HL-60 (cell line): ENCODE data around the gene LGR6.

Source experiments
- GABPA ChIP-seq: IDR thresholded peaks from 2 replicates; pipeline ENCODE4 v1.6.1; 2012; ENCODE audit warnings: low read depth
- POLR2AphosphoS5 ChIP-seq: IDR thresholded peaks from 2 replicates; pipeline ENCODE4 v1.6.1; 2012; ENCODE audit warnings: low read depth
- SPI1 ChIP-seq: IDR thresholded peaks from 2 replicates; pipeline ENCODE4 v1.6.1; 2012; ENCODE audit warnings: low read depth, mild to moderate bottlenecking, borderline replicate concordance
- TF ChIP-seq, protein P1 (sequence below): IDR thresholded peaks from one replicate; pipeline ENCODE4 v1.5.1; 2011; ENCODE audit warnings: low read length, control low read depth, inconsistent platforms; ENCODE audit not compliant: insufficient read depth
- TF ChIP-seq, protein P2 (sequence below): IDR thresholded peaks from 2 replicates; pipeline ENCODE4 v1.6.1; 2012; ENCODE audit warnings: low read depth; ENCODE audit not compliant: insufficient replicate concordance

DNA sequence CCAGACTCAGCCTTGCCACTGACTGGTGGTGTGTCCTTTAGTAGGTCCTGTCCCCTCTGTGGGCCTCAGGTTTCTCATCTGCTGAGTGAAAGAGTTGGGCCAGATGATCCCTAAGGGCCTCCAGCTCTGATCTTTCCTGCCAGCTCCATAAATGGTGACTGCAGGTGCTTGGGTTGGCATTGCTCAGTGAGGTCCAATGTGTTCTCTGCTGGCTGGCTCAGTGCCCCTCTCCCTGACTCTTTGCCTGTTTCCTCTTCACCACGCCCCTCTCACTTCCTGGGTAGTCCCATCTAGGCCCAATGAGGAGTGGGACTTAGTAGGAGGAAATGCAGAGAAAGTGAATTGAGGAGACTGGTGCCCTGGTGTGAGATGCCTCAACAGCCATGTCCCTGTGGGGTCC lies 111.6 kb downstream of the LGR6 start:
- TF ChIP-seq, protein P1, sequence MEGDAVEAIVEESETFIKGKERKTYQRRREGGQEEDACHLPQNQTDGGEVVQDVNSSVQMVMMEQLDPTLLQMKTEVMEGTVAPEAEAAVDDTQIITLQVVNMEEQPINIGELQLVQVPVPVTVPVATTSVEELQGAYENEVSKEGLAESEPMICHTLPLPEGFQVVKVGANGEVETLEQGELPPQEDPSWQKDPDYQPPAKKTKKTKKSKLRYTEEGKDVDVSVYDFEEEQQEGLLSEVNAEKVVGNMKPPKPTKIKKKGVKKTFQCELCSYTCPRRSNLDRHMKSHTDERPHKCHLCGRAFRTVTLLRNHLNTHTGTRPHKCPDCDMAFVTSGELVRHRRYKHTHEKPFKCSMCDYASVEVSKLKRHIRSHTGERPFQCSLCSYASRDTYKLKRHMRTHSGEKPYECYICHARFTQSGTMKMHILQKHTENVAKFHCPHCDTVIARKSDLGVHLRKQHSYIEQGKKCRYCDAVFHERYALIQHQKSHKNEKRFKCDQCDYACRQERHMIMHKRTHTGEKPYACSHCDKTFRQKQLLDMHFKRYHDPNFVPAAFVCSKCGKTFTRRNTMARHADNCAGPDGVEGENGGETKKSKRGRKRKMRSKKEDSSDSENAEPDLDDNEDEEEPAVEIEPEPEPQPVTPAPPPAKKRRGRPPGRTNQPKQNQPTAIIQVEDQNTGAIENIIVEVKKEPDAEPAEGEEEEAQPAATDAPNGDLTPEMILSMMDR: no peak
- TF ChIP-seq POLR2AphosphoS5 (no peak), GABPA (no peak), SPI1 (no peak)
- TF ChIP-seq, protein P2, sequence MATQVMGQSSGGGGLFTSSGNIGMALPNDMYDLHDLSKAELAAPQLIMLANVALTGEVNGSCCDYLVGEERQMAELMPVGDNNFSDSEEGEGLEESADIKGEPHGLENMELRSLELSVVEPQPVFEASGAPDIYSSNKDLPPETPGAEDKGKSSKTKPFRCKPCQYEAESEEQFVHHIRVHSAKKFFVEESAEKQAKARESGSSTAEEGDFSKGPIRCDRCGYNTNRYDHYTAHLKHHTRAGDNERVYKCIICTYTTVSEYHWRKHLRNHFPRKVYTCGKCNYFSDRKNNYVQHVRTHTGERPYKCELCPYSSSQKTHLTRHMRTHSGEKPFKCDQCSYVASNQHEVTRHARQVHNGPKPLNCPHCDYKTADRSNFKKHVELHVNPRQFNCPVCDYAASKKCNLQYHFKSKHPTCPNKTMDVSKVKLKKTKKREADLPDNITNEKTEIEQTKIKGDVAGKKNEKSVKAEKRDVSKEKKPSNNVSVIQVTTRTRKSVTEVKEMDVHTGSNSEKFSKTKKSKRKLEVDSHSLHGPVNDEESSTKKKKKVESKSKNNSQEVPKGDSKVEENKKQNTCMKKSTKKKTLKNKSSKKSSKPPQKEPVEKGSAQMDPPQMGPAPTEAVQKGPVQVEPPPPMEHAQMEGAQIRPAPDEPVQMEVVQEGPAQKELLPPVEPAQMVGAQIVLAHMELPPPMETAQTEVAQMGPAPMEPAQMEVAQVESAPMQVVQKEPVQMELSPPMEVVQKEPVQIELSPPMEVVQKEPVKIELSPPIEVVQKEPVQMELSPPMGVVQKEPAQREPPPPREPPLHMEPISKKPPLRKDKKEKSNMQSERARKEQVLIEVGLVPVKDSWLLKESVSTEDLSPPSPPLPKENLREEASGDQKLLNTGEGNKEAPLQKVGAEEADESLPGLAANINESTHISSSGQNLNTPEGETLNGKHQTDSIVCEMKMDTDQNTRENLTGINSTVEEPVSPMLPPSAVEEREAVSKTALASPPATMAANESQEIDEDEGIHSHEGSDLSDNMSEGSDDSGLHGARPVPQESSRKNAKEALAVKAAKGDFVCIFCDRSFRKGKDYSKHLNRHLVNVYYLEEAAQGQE: no peak
